OCI-LY3 (cell line): ENCODE measurements around the gene FAM111A.

Experiments used
- H2AFZ ChIP-seq: fragments of 200-600, 300-600 bp; shearing (Covaris generic); 2 replicates; pipeline ENCODE4 v1.6.0; 2014; ENCODE audit warnings: antibody characterized with exemption, low read depth, low read length
- H3K27ac ChIP-seq: fragments of 200-600, 300-600 bp; sonication (generic); 2 replicates; pipeline ENCODE4 v1.5.1; 2014; ENCODE audit warnings: mild to moderate bottlenecking, low read length, moderate library complexity, mixed read lengths
- H3K27me3 ChIP-seq: fragments of 200-600, 300-600 bp; sonication (generic); 2 replicates; pipeline ENCODE4 v1.6.1; 2014; ENCODE audit warnings: low read depth, low read length, mixed read lengths
- H3K36me3 ChIP-seq: fragments of 200-600, 300-600 bp; sonication (generic); replicated peaks from 2 replicates; pipeline ENCODE3; 2014; ENCODE audit warnings: low read depth, low read length, mixed read lengths
- H3K4me1 ChIP-seq: fragments of 300-600, 200-600 bp; sonication (generic); 2 replicates; pipeline ENCODE4 v1.6.1; 2014; ENCODE audit warnings: low read length, mixed read lengths
- H3K4me2 ChIP-seq: fragments of 200-600, 300-600 bp; sonication (generic); 2 replicates; pipeline ENCODE4 v1.6.1; 2014; ENCODE audit warnings: low read length, mixed read lengths
- H3K4me3 ChIP-seq: fragments of 300-600, 200-600 bp; sonication (generic); 2 replicates; pipeline ENCODE4 v1.5.1; 2014; ENCODE audit warnings: antibody characterized with exemption, mild to moderate bottlenecking, low read length, moderate library complexity
- H3K79me2 ChIP-seq: fragments of 300-600, 200-600 bp; shearing (Covaris generic); 2 replicates; pipeline ENCODE4 v1.6.1; 2014; ENCODE audit warnings: mild to moderate bottlenecking, low read length, mixed read lengths
- H3K9ac ChIP-seq: fragments of 300-600, 200-600 bp; shearing (Covaris generic); 2 replicates; pipeline ENCODE4 v1.6.0; 2014; ENCODE audit warnings: mild to moderate bottlenecking, low read length, moderate library complexity
- H3K9me3 ChIP-seq: fragments of 200-600, 300-600 bp; shearing (Covaris generic); 2 replicates; pipeline ENCODE4 v1.6.1; 2014; ENCODE audit warnings: low read length, mixed read lengths; ENCODE audit not compliant: insufficient read depth
- H4K20me1 ChIP-seq: fragments of 200-600, 300-600 bp; sonication (generic); 2 replicates; pipeline ENCODE4 v1.6.1; 2016; ENCODE audit warnings: low read length, mixed read lengths; ENCODE audit not compliant: insufficient read depth
- CTCF ChIP-seq: fragments of 200-600, 300-600 bp; sonication (generic); IDR thresholded peaks from 2 replicates; pipeline ENCODE4 v1.5.1; 2014; ENCODE audit warnings: antibody characterized with exemption, low read length, low read depth
- EZH2phosphoT487 ChIP-seq: fragments of 200-600 bp; shearing (Covaris generic); IDR thresholded peaks from 2 replicates; pipeline ENCODE4 v1.6.1; 2018; ENCODE audit warnings: antibody characterized with exemption, mixed run types, low read depth

FAM111A gene

GRCh38 chr11:59157433-59157832 lies 14.8 kb downstream of the FAM111A start:
- no peak overlapping the region for H3K4me3 ChIP-seq
- peaks cover 16% of the 10 kb centered on the region for H3K36me3 ChIP-seq
- no peak overlapping the region for H3K9ac ChIP-seq
- H3K27me3 ChIP-seq: no peaks in the 10 kb centered on the region
- no peak overlapping the region for H3K27ac ChIP-seq
- no peaks in the 10 kb centered on the region for H3K9me3 ChIP-seq
- no peak overlapping the region for H3K4me2 ChIP-seq
- TF ChIP-seq EZH2phosphoT487: no peak
- no peak for TF ChIP-seq CTCF
- no peak overlapping the region for H2AFZ ChIP-seq
- peaks cover 13% of the 10 kb centered on the region for H3K4me1 ChIP-seq
- H3K79me2 ChIP-seq: peaks cover 7% of the 10 kb centered on the region
- H4K20me1 ChIP-seq: no peaks in the 10 kb centered on the region

- Histone ChIP-seq H3K9me3 (no peaks in the 10 kb centered on the region), H3K27me3 (no peaks in the 10 kb centered on the region), H3K36me3 (peaks cover 6% of the 10 kb centered on the region), H3K27ac (no peak overlapping the region), H3K4me2 (peak overlapping the region; percentile 66), H3K9ac (peak overlapping the region; percentile 18; the same call in 1 of the 2 replicates), H3K79me2 (no peaks in the 10 kb centered on the region), H4K20me1 (no peaks in the 10 kb centered on the region), H3K4me1 (peaks cover 5% of the 10 kb centered on the region), H2AFZ (peak overlapping the region; percentile 53; the same call in 1 of the 2 replicates), H3K4me3 (peak overlapping the region; percentile 59)
- peak; percentile 96 for TF ChIP-seq CTCF
- no peak for TF ChIP-seq EZH2phosphoT487
Observed at GRCh38 chr11:59158206-59159068, 15.8 kb downstream of the FAM111A start.

- H3K79me2 ChIP-seq: no peaks in the 10 kb centered on the region
- no peaks in the 10 kb centered on the region for H3K36me3 ChIP-seq
- H3K4me1 ChIP-seq: peaks cover 9% of the 10 kb centered on the region; the same call in 1 of the 2 replicates
- no peak overlapping the region for H3K4me3 ChIP-seq
- H3K9ac ChIP-seq: no peak overlapping the region
- TF ChIP-seq EZH2phosphoT487 (no peak), CTCF (no peak)
- H3K27ac ChIP-seq: no peak overlapping the region
- H3K9me3 ChIP-seq: no peaks in the 10 kb centered on the region
- H3K27me3 ChIP-seq: no peaks in the 10 kb centered on the region
- peak overlapping the region; percentile 7; the same call in 1 of the 2 replicates for H3K4me2 ChIP-seq
- no peaks in the 10 kb centered on the region for H4K20me1 ChIP-seq
- no peak overlapping the region for H2AFZ ChIP-seq
Observed at GRCh38 chr11:59164028-59164427, 21.4 kb downstream of the FAM111A start.

- peak within 1 kb of the TSS; percentile 26; the same call in 1 of the 2 replicates for H3K27ac ChIP-seq
Observed at GRCh38 chr11:59171508-59172322, 29.1 kb downstream of the FAM111A start, which contains the start of gene DTX4. DTX4 (plus strand) TSS chr11:59172132; CDS start chr11:59172596, 464 bp downstream.

More at GRCh38 chr11:59171508-59172322, 29.1 kb downstream of the FAM111A start, which contains the start of gene DTX4:
- H2AFZ ChIP-seq: peak within 1 kb of the TSS; percentile 80
- H3K9me3 ChIP-seq: no peaks in the 10 kb centered on the region
- peak within 1 kb of the TSS; percentile 98 for H3K4me2 ChIP-seq
- H3K79me2 ChIP-seq: no peaks in the 10 kb centered on the region; the same call in 1 of the 2 replicates
- H4K20me1 ChIP-seq: 0 out of 2 replicates have a peak, but pooled peaks cover 4% of the 10 kb centered on the region
- peaks cover 13% of the 10 kb centered on the region for H3K27me3 ChIP-seq
- H3K4me3 ChIP-seq: peak within 1 kb of the TSS; percentile 91
- peaks cover under 1% of the 10 kb centered on the region for H3K36me3 ChIP-seq
- H3K9ac ChIP-seq: peak within 1 kb of the TSS; percentile 71
- TF ChIP-seq EZH2phosphoT487 (no peak), CTCF (peak; percentile 80)
- H3K4me1 ChIP-seq: peaks cover 22% of the 10 kb centered on the region
